IMR-90 (cell line): Measurements from ENCODE around the gene LARP4B. TPM values are rescaled to one million over a fixed set of nuclear protein-coding genes. Genes with fewer than 3 reads are reported as not detected.

Experiments used
- ATAC-seq: fragments of 200-7000 bp; cut with Tn5 transposase; 2 replicates; pipeline ENCODE4 v1.9.1; 2020; ENCODE audit warnings: low read depth, mild to moderate bottlenecking, moderate library complexity
- BruUV-seq: library from RNA; stranded (reverse); fragments of 400-500 nt; replicated peaks from 2 replicates; lab custom pipeline; 2021; lab: Mats Ljungman, UMichigan
- CTCF ChIA-PET: fragments of 300-600 bp; formaldehyde crosslinking; extraction: SDS; loops from one replicate; lab custom pipeline; 2021; ENCODE audit warnings: antibody characterized with exemption; lab: Yijun Ruan, JAX
- POLR2A ChIA-PET: fragments of 300-600 bp; sonication (Branson Sonifier 250); formaldehyde crosslinking; loops from one replicate; lab custom pipeline; 2022; ENCODE audit warnings: antibody characterized with exemption; ENCODE audit not compliant: unreplicated experiment; lab: Charles Lee
- DNase-seq: peaks from one replicate; pipeline ENCODE4 v3.0.0; 2013
- H2AFZ ChIP-seq: replicated peaks from 2 replicates; pipeline ENCODE3; 2013; ENCODE audit warnings: low read length, mild to moderate bottlenecking; ENCODE audit not compliant: poor library complexity
- H2AK5ac ChIP-seq: 2 replicates; pipeline ENCODE4 v1.6.1; 2013; ENCODE audit warnings: low read depth, low read length, inconsistent platforms
- H2AK9ac ChIP-seq: replicated peaks from 2 replicates; pipeline ENCODE3; 2013; ENCODE audit warnings: mild to moderate bottlenecking, low read depth, low read length, moderate library complexity; ENCODE audit not compliant: poor library complexity
- H2BK120ac ChIP-seq: 2 replicates; pipeline ENCODE4 v1.6.1; 2013; ENCODE audit warnings: low read depth, low read length, inconsistent platforms
- H2BK15ac ChIP-seq: 3 replicates; pipeline ENCODE4 v1.6.1; 2013; ENCODE audit warnings: low read depth, low read length, inconsistent platforms
- H2BK20ac ChIP-seq: 2 replicates; pipeline ENCODE4 v1.6.1; 2013; ENCODE audit warnings: low read depth, mild to moderate bottlenecking, inconsistent platforms, low read length, moderate library complexity
- H2BK5ac ChIP-seq: 2 replicates; pipeline ENCODE4 v1.6.1; 2013; ENCODE audit warnings: mild to moderate bottlenecking, low read depth, low read length, inconsistent platforms; ENCODE audit not compliant: poor library complexity, severe bottlenecking
- H3K14ac ChIP-seq: replicated peaks from 2 replicates; pipeline ENCODE4 v1.6.1; 2013; ENCODE audit warnings: low read depth, low read length, inconsistent platforms
- H3K18ac ChIP-seq: 2 replicates; pipeline ENCODE4 v1.6.1; 2013; ENCODE audit warnings: low read depth, low read length, control low read depth
- H3K23ac ChIP-seq: 2 replicates; pipeline ENCODE4 v1.6.1; 2013; ENCODE audit warnings: low read depth, low read length, inconsistent platforms
- H3K27ac ChIP-seq: 2 replicates; pipeline ENCODE4 v1.5.1; 2013; ENCODE audit warnings: mild to moderate bottlenecking, control low read depth, low read length; ENCODE audit not compliant: insufficient read depth
- H3K27me3 ChIP-seq: 2 replicates; pipeline ENCODE4 v1.6.1; 2013; ENCODE audit warnings: low read length; ENCODE audit not compliant: control insufficient read depth, insufficient read depth
- H3K36me3 ChIP-seq: 2 replicates; pipeline ENCODE4 v1.6.1; 2013; ENCODE audit warnings: low read length, mixed read lengths; ENCODE audit not compliant: control insufficient read depth, insufficient read depth
- H3K4ac ChIP-seq: 2 replicates; pipeline ENCODE4 v1.6.1; 2013; ENCODE audit warnings: low read depth, low read length, inconsistent platforms
- H3K4me1 ChIP-seq: 2 replicates; pipeline ENCODE4 v1.6.1; 2013; ENCODE audit warnings: low read length, mixed read lengths; ENCODE audit not compliant: control insufficient read depth, insufficient read depth
- H3K4me2 ChIP-seq: 2 replicates; pipeline ENCODE4 v1.6.1; 2013; ENCODE audit warnings: low read depth, mild to moderate bottlenecking, control low read depth, low read length, moderate library complexity
- H3K4me3 ChIP-seq: 2 replicates; pipeline ENCODE4 v1.5.1; 2013; ENCODE audit warnings: low read depth, mild to moderate bottlenecking, control low read depth, low read length, moderate library complexity; ENCODE audit not compliant: insufficient read depth
- H3K56ac ChIP-seq: 2 replicates; pipeline ENCODE4 v1.6.1; 2013; ENCODE audit warnings: low read length, inconsistent platforms; ENCODE audit not compliant: insufficient read depth; ENCODE audit errors: extremely low read depth
- H3K79me1 ChIP-seq, 2 experiments: 2 replicates each; pipeline ENCODE4 v1.6.1; 2013; ENCODE audit warnings: low read length in 2 of 2, inconsistent platforms in 1 of 2, low read depth in 1 of 2
- H3K9ac ChIP-seq: 2 replicates; pipeline ENCODE4 v1.6.1; 2013; ENCODE audit warnings: low read depth, low read length, control low read depth
- H3K9me1 ChIP-seq: 2 replicates; pipeline ENCODE4 v1.6.1; 2013; ENCODE audit warnings: low read length, inconsistent platforms; ENCODE audit not compliant: insufficient read depth
- H3K9me3 ChIP-seq: 2 replicates; pipeline ENCODE4 v1.6.1; 2013; ENCODE audit warnings: low read length; ENCODE audit not compliant: control insufficient read depth, insufficient read depth
- H4K20me1 ChIP-seq: 2 replicates; pipeline ENCODE4 v1.6.1; 2013; ENCODE audit warnings: low read length, inconsistent platforms; ENCODE audit not compliant: insufficient read depth
- H4K5ac ChIP-seq: 2 replicates; pipeline ENCODE4 v1.6.1; 2013; ENCODE audit warnings: mild to moderate bottlenecking, low read depth, low read length, control low read depth
- H4K8ac ChIP-seq, 2 experiments: 2 replicates each; pipeline ENCODE4 v1.6.1; 2013; ENCODE audit warnings: low read depth in 2 of 2, low read length in 2 of 2, control low read depth in 1 of 2, inconsistent platforms in 1 of 2
- H4K91ac ChIP-seq: 2 replicates; pipeline ENCODE4 v1.6.1; 2013; ENCODE audit warnings: low read depth, low read length, inconsistent platforms; ENCODE audit not compliant: insufficient read depth
- BHLHE40 ChIP-seq: fragments of 150-350 bp; IDR thresholded peaks from 2 replicates; pipeline ENCODE4 v1.6.1; 2016; ENCODE audit warnings: mild to moderate bottlenecking, low read depth, low read length
- MAFK ChIP-seq: IDR thresholded peaks from 2 replicates; pipeline ENCODE4 v1.6.1; 2012; ENCODE audit warnings: low read depth, low read length, improper control_type of control experiment
- NFE2L2 ChIP-seq: fragments of 150-350 bp; IDR thresholded peaks from 2 replicates; pipeline ENCODE4 v1.6.1; 2016; ENCODE audit warnings: low read depth, mild to moderate bottlenecking, low read length
- RAD21 ChIP-seq: IDR thresholded peaks from 2 replicates; pipeline ENCODE4 v1.6.1; 2012; ENCODE audit warnings: low read length, improper control_type of control experiment
- RFX5 ChIP-seq: IDR thresholded peaks from 2 replicates; pipeline ENCODE4 v1.8.0; 2012; ENCODE audit warnings: low read depth, mild to moderate bottlenecking, low read length, moderate library complexity
- WGBS, 2 experiments: methylation state at CpG; one replicate each; pipeline versions ENCODE4 v1.1.5 to v1.1.7; 2013; ENCODE audit warnings: missing lambda C conversion rate in 2 of 2; ENCODE audit not compliant: insufficient read length in 1 of 2; ENCODE audit errors: extremely low coverage in 2 of 2; 5-methylcytosine and 5-hydroxymethylcytosine counted together
- dilution Hi-C: fragments of 300-500 bp; cut with HindIII; formaldehyde crosslinking; loops from one replicate; pipeline ENCODE4 v1.14.3; 2018; ENCODE audit warnings: low sequenced_read_pairs; ENCODE audit not compliant: unreplicated experiment
- in situ Hi-C: fragments of 300-500 bp; cut with MboI; formaldehyde crosslinking; loops from 3 replicates; pipeline ENCODE4 v1.14.3; 2019; ENCODE audit warnings: low sequenced_read_pairs, inconsistent platforms, mixed read lengths
- intact Hi-C: fragments of 100-400 bp; cut with micrococcal nuclease; formaldehyde crosslinking; loops from 2 replicates; pipeline ENCODE4 v1.10.0; 2022
- polyA plus RNA-seq, 3 experiments: library from polyadenylated mRNA; depleted of rRNA; stranded (reverse); fragments of >200 nt; gene quantifications; 2 replicates each; pipeline ENCODE4 v1.2.3, GENCODE V29; 2012; ENCODE audit warnings: low replicate concordance in 1 of 3
- total RNA-seq: library from RNA; depleted of rRNA; stranded (reverse); fragments of >200 nt; gene quantifications from 2 replicates; pipeline ENCODE4 v1.2.3, GENCODE V29; 2012
- TF ChIP-seq, protein P1 (sequence below): conservative IDR thresholded peaks from 2 replicates; pipeline ENCODE4 v1.5.1; 2012; ENCODE audit warnings: mild to moderate bottlenecking, low read depth, low read length, improper control_type of control experiment

LARP4B gene
- total and polyA plus RNA-seq, 2 of the 4 experiments (the other 2 are of a cell fraction), result 24.3 to 25.5 TPM

- WGBS, 2 experiments, result 97% methylated on average over 11 of the region's 30 CpGs; no CpG with 5 or more reads in 1 of the 2 experiments
- H3K27ac ChIP-seq, result no peak overlapping the region
- H3K36me3 ChIP-seq, result peaks cover 37% of the 10 kb centered on the region
- no peak overlapping the region for H3K4me2 ChIP-seq
- no peaks in the 10 kb centered on the region for H3K27me3 ChIP-seq
- dilution Hi-C loops, result no loop called here
- H2BK120ac ChIP-seq, result no peak overlapping the region
- H2BK5ac ChIP-seq, result no peak overlapping the region
- DNase-seq (no peak), ATAC-seq (no peak)
- CTCF ChIA-PET, result no interaction called here
- no peak overlapping the region for H3K9ac ChIP-seq
- H3K9me1 ChIP-seq, result peaks cover 3% of the 10 kb centered on the region; the same call in 1 of the 2 replicates
- H4K20me1 ChIP-seq, result no peaks in the 10 kb centered on the region; the same call in 1 of the 2 replicates
- peaks cover 5% of the 10 kb centered on the region for H3K4me1 ChIP-seq
- H3K18ac ChIP-seq, result no peak overlapping the region
- H3K4me3 ChIP-seq, result no peak overlapping the region
- no peak overlapping the region for H2AK5ac ChIP-seq
- H3K9me3 ChIP-seq, result no peaks in the 10 kb centered on the region
- in situ Hi-C loops, result loop anchor here (10.0 kb wide), 1 partner anchor 223 kb away; no protein-coding TSS in a partner anchor
- no peak overlapping the region for H4K5ac ChIP-seq
- POLR2A ChIA-PET, result no interaction called here
- H2BK20ac ChIP-seq, result no peak overlapping the region
- intact Hi-C loops, result no loop called here
- no peak overlapping the region for H3K4ac ChIP-seq
- H2AFZ ChIP-seq, result no peak overlapping the region
- TF ChIP-seq, protein P1, sequence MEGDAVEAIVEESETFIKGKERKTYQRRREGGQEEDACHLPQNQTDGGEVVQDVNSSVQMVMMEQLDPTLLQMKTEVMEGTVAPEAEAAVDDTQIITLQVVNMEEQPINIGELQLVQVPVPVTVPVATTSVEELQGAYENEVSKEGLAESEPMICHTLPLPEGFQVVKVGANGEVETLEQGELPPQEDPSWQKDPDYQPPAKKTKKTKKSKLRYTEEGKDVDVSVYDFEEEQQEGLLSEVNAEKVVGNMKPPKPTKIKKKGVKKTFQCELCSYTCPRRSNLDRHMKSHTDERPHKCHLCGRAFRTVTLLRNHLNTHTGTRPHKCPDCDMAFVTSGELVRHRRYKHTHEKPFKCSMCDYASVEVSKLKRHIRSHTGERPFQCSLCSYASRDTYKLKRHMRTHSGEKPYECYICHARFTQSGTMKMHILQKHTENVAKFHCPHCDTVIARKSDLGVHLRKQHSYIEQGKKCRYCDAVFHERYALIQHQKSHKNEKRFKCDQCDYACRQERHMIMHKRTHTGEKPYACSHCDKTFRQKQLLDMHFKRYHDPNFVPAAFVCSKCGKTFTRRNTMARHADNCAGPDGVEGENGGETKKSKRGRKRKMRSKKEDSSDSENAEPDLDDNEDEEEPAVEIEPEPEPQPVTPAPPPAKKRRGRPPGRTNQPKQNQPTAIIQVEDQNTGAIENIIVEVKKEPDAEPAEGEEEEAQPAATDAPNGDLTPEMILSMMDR, result no peak
- no peak for TF ChIP-seq MAFK
- TF ChIP-seq RAD21, result no peak
- TF ChIP-seq BHLHE40, result no peak
- TF ChIP-seq RFX5, result no peak
- TF ChIP-seq NFE2L2, result no peak
- no peak overlapping the region for H3K14ac ChIP-seq
- no peak overlapping the region for H3K56ac ChIP-seq
- no peak overlapping the region for H3K23ac ChIP-seq
- BruUV-seq, result no TSS peak
- H4K91ac ChIP-seq, result no peak overlapping the region
- H4K8ac ChIP-seq, result no peak overlapping the region
- no peak overlapping the region for H2BK15ac ChIP-seq
- peaks cover 4 to 21% of the 10 kb centered on the region in 2 experiments; a peak in 2 of 4 replicates for H3K79me1 ChIP-seq
- no peak overlapping the region for H2AK9ac ChIP-seq
Observed at GRCh38 chr10:807163-807957, 124.1 kb downstream of the LARP4B start.
